Stimulated activated CD8-positive, alpha-beta memory T cell treated with anti-CD3 and anti-CD28 coated beads, Interleukin-12 subunit alpha, Interleukin-12 subunit beta, amount 100 ng/mL, for 4 hours (primary cell): Measurements from ENCODE around the gene ZNF524.

Experiments used
- DNase-seq: peaks from one replicate; pipeline ENCODE4 v3.0.0-alpha.2; 2020; ENCODE audit warnings: low read depth

Gene ZNF524

DNA sequence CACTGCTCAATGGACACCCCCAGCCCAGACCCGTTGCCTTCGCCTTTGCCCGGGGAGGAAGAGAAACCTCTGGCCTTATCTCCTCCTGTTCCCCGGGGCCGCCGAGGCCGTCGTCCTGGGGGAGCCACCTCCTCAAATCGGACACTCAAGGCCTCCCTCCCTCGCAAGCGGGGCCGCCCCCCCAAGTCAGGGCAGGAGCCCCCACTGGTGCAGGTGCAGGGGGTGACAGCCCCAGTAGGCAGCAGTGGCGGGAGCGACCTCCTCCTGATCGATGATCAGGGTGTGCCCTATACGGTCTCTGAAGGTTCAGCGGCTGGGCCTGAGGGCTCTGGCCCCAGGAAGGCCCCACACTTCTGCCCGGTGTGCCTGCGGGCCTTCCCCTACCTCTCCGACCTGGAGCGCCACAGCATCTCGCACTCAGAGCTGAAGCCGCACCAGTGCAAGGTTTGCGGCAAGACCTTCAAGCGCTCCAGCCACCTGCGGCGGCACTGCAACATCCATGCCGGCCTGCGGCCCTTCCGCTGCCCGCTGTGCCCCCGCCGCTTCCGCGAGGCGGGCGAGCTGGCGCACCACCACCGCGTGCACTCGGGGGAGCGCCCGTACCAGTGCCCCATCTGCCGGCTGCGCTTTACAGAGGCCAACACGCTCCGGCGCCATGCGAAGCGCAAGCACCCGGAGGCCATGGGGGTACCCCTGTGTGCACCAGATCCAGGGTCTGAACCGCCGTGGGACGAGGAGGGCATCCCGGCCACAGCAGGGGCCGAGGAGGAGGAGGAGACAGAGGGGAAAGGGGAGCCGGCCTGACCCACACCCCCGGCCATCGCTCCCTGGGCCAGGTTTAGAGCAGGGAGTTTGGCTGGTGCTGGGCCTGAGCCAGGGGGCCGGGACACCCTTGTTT, 2.3 kb downstream of the ZNF524 start:
- no peak for DNase-seq

DNA sequence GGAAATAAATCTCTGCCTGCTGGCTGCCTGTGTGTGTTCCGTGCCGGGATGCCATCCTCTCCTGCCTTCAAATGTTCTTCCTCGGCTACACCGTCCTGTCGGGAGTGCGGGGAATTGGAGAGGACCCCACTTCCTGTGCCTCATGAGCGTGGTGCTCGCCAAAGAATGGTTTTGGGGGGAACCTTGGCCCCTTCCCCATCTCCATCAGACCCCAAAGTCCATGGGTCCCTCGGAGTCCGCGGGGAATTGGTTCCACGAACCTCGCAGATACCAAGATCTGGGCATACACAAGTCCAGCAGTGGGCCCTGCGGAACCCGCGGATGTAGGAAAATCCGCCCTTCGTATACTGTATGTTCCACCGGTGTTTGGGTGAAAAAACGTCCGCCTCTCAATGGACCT, 3.0 kb downstream of the ZNF524 start:
- no peak for DNase-seq

DNA sequence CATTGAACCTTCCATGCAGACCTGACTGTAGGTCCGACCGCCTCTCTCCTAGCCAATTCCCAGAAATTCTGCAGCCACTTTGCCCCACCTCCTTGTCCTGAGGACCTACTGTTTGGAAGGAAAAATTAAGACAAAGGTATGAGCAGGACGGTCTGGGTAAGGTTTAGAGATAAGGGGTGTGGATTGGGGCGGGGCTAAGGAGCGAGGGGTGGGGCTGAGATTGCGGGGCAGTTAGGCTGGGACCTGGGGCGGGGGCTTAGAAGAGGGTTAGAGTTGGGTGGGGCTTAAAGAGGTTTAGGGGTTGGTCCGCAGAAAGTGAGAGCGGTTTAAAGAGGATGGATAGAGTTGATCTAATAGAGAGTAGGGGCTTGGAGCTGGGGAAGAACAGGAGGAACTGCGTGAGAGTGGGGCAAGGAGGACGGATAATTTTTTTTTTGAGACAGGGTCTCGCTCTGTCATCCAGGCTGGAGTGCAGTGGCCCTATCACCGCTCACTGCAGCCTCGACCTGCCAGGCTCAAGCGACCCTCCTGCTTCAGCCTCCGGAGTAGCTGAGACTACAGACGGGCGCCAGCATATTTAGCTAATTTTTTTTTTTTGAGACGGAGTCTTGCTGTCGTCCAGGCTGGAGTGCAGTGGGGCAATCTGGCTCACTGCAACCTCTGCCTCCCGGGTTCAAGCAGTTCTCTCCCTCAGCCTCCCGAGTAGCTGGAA, 3.6 kb downstream of the ZNF524 start:
- no peak for DNase-seq

DNA sequence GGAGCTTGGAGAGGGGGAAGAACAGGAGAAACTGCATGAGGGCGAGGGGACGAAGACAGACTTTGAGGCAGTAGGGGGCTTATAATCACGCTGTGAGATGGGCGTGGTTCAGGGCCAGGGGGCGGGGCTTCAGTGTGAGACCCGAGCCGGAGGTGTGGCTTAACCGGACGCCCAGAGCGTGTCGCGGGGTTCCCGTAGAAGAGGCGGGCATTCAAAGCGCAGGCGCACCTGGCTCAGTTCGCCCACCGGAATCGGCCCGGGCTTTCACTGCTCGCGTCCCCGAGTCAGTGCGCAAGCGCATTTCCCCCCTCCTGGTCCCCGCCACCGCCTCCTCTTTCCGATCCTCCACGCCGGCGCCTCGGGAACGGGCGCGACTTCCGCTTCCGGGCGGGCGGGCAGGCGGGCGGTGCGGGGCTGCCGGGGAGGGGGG, 5.1 kb downstream of the ZNF524 start:
- DNase-seq = peak; percentile 97

DNA sequence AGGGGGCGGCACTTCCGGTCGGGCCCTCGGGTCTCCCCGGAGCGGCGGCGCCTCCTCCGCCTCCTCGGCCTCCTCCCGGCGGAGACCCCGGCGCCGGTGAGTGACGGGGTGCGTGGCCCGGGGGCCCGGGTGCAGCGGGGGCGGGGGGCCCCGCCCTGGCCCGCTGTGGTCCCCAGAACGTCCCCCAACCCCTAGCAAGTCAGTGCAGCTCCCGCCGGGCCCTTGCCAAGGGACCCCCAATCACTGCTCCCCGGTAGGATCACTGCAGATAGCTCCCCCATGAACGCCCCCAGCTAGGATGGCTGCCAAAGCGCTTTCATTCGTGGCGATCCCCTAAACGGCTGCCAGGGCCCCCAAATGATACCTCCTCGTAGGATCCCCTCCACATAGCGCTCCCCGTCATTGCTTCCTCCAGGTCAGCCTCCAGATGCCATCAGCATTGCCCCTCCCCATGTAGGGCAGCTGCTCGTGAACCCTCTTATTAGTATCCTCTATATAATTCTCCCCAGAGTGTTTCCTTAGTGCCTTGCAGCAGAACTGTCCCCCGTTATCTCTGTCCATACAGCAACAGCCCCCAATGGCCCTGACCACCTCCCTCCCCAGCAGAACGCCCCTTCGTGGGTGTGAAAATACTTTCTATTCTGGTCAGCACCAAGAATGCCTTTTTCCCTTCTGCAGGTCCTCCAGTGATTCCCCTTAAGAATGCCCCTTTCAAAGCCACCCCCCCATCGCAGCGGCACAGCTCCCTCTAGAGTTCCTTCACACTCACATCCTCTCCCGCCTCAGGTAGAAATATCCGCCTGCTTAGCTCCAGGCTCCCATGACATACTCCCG, 5.8 kb downstream of the ZNF524 start, which contains the start of gene ZNF865:
Gene ZNF865, plus strand, starts transcription at position 11 of the 834 bp plus-strand sequence. CDS start 7,972 bp downstream, outside the sequence.
- peak; percentile 48 for DNase-seq

DNA sequence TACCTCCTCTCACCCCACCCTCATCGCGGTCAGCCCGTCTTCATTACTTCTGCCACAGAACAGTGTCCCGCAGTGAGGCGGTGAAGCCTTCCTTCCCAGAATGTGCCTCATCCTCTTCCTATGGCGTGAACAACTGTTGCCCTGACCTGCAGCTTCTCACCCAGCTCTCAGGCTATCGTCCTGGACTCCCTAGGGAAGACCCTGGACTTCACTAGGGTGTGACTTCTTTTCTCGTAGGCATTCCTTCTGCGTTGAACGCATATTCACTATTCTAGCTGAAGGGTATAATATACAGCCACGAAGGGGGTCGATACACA, 6.3 kb downstream of the ZNF524 start:
- DNase-seq = no peak

DNA sequence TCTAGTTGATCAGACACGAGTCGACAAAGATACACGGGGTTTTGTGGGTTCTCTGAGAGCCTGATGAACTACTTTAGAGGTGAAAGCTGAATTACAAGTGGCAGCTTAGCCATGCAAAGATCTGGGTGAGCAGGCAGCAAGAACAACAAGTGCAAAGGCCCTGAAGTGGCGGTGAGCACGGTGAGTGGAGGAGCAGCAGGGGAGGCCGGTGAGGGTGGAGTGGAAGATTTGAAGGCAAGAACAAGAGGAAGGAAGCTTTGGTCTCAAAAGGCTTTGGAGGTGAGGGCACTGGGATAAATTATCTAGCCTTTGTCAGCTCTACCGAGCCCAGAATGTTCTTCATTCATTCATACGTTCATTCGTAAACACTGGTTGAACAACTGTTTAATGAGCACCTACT, 6.7 kb downstream of the ZNF524 start:
- no peak for DNase-seq

DNA sequence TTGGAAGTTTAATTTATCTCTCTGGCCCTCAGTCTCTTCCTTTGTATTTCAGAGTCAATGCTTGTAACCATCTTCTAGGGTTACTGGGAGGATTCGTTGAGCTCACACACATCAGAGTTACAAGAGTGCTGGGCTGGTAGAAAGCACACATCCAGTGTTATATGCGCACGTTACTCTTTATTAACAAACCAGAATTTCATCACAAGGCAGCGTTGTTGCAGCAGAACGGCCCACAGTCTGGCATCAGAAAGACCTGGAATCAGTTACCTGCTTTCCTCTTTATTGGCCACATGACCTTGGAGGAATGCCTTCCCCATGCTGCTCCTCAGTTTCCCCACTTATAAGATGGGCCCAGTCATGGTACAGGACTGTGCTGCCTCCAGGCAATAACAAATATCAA, 9.2 kb downstream of the ZNF524 start:
- DNase-seq = no peak

DNA sequence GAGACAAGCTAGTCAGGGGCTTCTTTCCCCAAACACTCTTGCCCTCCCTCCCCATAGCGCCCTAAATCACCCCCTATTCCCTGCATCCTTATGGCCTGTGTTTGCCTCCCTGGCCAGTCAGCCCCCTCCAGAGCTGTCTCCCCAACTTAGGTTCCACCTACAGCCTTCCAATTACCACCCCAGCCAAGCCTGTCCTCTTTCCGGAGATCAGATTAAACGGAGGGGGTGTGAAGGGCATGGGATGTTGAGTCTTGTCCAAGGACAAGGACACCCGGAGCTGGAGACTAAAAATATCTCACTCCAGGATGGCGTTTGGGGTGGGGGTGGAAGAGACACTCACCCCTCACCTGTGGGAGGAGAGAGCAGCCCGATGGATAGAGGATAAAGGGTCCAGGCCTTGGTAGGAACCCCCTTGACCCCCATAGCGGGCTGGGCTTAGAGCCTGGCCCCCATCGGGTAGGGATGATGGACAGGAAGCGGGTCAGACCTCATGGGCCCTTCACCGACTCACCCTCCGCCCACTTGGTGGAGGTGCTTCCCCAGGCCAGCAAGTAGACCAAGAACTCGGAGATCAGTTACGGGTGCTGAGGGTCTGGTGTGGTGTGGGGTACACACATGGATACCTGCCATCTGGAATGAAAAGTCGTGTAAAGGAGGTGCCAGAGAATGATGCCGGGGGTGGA, 11.4 kb downstream of the ZNF524 start:
- DNase-seq = no peak

DNA sequence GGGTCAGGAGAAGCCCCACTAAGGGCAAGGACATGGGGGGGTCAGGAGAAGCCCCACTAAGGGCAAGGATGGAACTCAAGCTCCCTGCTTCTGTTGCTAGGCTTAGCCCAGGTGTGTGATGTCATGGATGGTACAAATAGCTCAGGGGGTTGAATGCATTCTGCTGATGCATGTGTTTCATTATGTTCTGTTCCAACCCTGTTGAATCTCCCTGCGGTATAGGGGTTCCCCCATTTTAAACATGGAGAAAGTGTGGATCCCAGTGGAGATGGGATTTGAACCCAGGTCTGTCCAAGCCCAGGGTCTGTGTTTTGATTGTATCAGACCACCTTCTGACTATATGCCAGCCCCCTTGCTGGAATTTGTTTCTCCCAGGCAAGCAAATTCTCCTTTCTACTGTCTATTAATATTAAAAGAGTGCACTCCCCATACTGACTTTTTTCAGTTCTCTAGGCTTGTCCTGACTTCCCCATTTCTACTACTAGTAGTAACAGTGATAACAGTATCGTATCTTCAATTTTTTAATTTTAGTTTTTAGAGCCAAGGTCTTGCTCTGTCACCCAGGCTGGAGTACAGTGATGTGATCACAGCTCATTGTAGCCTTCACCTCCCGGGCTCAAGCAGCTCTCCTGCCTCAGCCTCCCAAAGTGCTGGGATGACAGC, 12.0 kb downstream of the ZNF524 start:
- no peak for DNase-seq

DNA sequence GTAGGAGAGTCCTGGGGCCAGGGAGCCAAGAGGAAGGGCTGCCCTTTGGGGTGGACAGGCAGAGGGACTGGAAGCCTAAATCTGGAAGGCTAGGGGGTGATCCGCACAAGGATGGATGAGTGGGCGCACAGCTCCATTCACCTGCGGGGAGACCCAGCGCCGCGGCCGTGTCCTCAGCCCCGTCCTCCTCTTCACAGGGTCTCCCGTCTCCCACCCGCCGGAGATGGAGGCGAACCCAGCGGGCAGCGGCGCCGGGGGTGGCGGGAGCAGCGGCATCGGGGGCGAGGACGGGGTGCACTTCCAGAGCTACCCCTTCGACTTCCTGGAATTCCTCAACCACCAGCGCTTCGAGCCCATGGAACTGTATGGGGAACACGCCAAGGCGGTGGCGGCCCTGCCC, 13.3 kb downstream of the ZNF524 start:
- DNase-seq = no peak

DNA sequence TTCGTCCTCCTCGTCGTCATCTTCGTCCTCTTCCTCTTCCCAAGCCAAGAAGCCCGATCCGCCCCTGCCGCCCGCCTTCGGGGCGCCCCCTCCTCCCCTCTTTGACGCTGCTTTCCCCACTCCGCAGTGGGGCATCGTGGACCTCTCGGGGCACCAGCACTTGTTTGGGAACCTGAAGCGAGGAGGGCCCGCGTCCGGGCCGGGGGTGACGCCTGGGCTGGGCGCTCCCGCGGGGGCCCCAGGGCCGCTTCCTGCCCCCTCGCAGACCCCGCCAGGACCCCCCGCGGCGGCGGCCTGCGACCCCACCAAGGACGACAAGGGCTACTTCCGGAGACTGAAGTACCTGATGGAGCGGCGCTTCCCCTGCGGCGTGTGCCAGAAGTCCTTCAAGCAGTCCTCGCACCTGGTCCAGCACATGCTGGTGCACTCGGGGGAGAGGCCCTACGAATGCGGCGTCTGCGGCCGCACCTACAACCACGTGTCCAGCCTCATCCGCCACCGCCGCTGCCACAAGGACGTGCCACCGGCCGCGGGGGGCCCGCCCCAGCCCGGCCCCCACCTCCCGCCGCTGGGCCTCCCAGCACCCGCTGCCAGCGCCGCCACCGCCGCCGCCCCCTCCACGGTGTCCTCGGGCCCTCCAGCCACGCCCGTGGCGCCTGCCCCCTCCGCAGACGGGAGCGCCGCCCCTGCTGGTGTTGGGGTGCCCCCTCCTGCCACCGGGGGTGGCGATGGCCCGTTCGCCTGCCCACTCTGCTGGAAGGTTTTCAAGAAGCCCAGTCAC, 14.0 kb downstream of the ZNF524 start:
- no peak for DNase-seq

DNA sequence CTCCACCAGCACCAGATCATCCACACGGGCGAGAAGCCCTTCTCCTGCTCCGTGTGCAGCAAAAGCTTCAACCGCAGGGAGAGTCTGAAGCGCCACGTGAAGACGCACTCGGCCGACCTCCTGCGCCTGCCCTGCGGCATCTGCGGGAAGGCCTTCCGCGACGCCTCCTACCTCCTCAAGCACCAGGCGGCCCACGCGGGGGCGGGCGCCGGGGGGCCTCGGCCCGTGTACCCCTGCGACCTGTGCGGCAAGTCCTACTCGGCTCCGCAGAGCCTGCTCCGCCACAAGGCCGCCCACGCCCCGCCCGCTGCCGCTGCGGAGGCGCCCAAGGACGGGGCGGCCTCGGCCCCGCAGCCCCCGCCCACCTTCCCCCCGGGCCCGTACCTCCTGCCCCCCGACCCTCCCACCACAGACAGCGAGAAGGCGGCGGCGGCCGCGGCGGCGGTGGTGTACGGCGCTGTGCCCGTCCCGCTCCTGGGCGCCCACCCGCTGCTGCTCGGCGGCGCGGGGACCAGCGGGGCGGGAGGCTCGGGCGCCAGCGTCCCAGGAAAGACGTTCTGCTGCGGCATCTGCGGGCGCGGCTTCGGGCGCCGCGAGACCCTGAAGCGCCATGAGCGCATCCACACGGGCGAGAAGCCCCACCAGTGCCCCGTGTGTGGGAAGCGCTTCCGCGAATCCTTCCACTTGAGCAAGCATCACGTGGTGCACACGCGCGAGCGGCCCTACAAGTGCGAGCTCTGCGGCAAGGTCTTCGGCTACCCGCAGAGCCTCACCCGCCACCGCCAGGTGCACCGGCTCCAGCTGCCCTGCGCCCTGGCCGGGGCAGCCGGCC, 14.8 kb downstream of the ZNF524 start:
- DNase-seq = no peak

DNA sequence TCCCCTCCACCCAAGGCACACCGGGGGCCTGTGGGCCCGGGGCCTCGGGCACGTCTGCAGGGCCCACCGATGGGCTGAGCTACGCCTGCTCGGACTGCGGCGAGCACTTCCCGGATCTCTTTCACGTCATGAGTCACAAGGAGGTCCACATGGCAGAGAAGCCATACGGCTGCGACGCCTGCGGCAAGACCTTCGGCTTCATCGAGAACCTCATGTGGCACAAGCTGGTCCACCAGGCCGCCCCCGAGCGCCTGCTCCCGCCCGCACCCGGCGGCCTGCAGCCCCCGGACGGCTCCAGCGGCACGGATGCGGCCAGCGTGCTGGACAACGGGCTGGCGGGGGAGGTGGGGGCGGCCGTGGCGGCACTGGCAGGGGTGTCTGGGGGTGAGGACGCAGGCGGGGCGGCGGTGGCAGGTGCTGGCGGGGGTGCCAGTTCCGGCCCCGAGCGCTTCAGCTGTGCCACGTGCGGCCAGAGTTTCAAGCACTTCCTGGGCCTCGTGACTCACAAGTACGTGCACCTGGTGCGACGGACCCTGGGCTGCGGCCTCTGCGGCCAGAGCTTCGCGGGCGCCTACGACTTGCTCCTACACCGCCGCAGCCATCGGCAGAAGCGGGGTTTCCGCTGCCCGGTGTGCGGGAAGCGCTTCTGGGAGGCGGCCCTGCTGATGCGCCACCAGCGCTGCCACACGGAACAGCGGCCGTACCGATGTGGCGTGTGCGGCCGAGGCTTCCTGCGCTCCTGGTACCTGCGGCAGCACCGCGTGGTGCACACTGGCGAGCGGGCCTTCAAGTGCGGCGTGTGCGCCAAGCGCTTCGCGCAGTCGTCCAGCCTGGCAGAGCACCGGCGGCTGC, 15.7 kb downstream of the ZNF524 start:
- no peak for DNase-seq

DNA sequence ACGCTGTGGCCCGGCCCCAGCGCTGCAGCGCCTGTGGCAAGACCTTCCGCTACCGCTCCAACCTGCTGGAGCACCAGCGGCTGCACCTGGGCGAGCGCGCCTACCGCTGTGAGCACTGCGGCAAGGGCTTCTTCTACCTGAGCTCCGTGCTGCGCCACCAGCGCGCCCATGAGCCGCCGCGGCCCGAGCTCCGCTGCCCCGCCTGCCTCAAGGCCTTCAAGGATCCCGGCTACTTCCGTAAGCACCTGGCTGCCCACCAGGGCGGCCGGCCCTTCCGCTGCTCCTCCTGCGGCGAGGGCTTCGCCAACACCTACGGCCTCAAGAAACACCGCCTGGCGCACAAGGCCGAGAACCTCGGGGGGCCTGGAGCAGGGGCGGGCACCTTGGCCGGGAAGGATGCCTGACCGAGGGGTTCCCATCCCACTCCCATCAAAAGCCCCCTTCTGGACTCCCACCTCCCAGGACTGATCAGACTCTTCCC, 16.3 kb downstream of the ZNF524 start:
- DNase-seq = no peak

DNA sequence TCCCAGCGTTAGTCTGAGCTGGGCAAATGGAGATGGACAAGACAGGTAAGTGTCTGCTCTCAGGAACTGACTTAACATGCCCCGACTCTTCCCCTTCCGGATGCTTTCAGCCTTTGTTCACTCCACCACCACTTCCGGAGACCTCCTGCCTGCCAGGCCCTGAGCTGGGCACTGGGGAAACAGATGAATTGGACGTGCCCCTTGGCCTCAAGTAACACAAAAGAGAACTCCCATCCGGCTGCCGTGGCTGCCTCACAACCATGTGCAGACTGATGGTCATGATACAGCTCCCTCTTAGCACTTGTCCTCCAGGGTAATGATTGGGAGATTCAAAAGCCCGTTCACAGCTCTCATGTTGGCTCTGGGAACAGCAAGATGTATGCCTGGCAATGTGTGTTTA, 17.3 kb downstream of the ZNF524 start:
- DNase-seq = no peak

DNA sequence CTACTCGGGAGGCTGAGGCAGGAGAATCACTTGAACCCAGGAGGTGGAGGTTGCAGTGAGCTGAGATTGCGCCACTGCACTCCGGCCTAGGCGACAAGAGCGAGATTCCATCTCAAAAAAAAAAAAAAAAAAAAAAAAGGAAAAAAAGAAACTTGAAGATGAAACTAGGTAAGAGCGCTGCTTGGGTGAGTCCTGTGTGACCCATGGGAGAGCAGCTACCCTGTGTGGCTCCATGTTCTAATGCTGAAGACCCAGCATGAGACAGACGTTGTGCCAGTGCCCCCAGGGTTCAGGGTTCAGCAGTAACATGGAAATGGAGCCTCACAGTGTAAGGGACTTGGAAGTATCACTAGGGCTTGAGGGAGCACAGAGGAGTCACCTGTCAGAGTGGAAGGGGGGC, 18.3 kb downstream of the ZNF524 start:
- DNase-seq = no peak

DNA sequence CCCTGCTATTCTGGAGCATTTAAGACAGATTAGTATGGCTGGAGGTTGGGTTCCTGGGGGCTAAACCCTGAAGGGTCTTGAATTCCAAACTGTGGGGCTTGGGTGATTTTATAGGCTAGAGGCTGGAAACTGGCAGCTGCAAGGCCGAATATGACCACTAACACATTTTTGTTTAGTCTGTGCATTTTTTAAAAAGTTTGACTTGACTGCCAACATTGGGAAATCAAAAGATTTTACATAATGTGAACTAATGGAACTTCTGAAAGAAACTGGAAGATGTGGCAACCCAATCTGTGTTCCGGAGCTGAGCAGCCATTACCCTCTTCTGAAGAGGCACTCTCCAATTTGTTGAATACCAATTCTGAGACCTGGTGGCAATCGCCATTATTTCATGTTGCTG, 19.2 kb downstream of the ZNF524 start:
- no peak for DNase-seq
